Natural killer cell (primary cell): ENCODE results near the gene ALPI. TPM values are rescaled to one million over a fixed set of nuclear protein-coding genes. Genes with fewer than 3 reads are reported as not detected.

ENCODE experiments used
- ATAC-seq, 3 donors: fragments of 150-1000 bp in 2 of 3; fragments of 200-7000 bp in 1 of 3; cut with Tn5 transposase; 1 replicate in 1 of 3; 2 replicates in 2 of 3; pipeline ENCODE4 v1.10.0; 2021; ENCODE audit warnings: mild to moderate bottlenecking in 2 of 3, moderate library complexity in 2 of 3
- DNase-seq, 2 donors: peaks; one replicate each; pipeline versions ENCODE4 v3.0.0 to v3.0.0-alpha.2; 2013 to 2021; ENCODE audit warnings: mixed read lengths in 1 of 2
- H3K27ac ChIP-seq: one replicate; pipeline ENCODE4 v1.5.1; 2013; ENCODE audit warnings: mild to moderate bottlenecking, low read length
- H3K27me3 ChIP-seq: one replicate; pipeline ENCODE4 v1.6.1; 2013; ENCODE audit warnings: low read length; ENCODE audit not compliant: control insufficient read depth, insufficient read depth
- H3K36me3 ChIP-seq: one replicate; pipeline ENCODE4 v1.6.1; 2013; ENCODE audit warnings: low read length; ENCODE audit not compliant: control insufficient read depth, insufficient read depth
- H3K4me1 ChIP-seq: one replicate; pipeline ENCODE4 v1.6.1; 2013; ENCODE audit warnings: low read length; ENCODE audit not compliant: control insufficient read depth, insufficient read depth
- H3K4me3 ChIP-seq: one replicate; pipeline ENCODE4 v1.5.1; 2013; ENCODE audit warnings: low read length
- H3K9me3 ChIP-seq: one replicate; pipeline ENCODE4 v1.6.1; 2013; ENCODE audit warnings: low read length; ENCODE audit not compliant: control insufficient read depth, insufficient read depth
- H3K27ac Mint-ChIP-seq, 2 donors: one replicate each; pipeline ENCODE4 v1.8.0; 2022; ENCODE audit warnings: mild to moderate bottlenecking in 2 of 2, mixed read lengths in 2 of 2, moderate library complexity in 1 of 2
- H3K27me3 Mint-ChIP-seq, 2 donors: one replicate each; pipeline ENCODE4 v1.8.0; 2022; ENCODE audit warnings: low read depth in 2 of 2, mixed read lengths in 2 of 2
- H3K36me3 Mint-ChIP-seq: one replicate; pipeline ENCODE4 v1.8.0; 2022; ENCODE audit warnings: mixed read lengths
- H3K4me1 Mint-ChIP-seq, 2 donors: one replicate each; pipeline ENCODE4 v1.8.0; 2022; ENCODE audit warnings: mixed read lengths in 2 of 2
- H3K4me3 Mint-ChIP-seq: one replicate; pipeline ENCODE4 v1.8.0; 2022; ENCODE audit warnings: mild to moderate bottlenecking, moderate library complexity, mixed read lengths
- H3K9me3 Mint-ChIP-seq, 2 donors: one replicate each; pipeline ENCODE4 v1.8.0; 2022; ENCODE audit warnings: mixed read lengths in 2 of 2
- WGBS: methylation state at CpG from one replicate; pipeline ENCODE4 v1.1.7; 2013; ENCODE audit warnings: missing lambda C conversion rate; ENCODE audit not compliant: insufficient coverage; 5-methylcytosine and 5-hydroxymethylcytosine counted together
- intact Hi-C: fragments of 100-400 bp; cut with micrococcal nuclease; formaldehyde crosslinking; loops from one replicate; pipeline ENCODE4 v1.14.2; 2022
- total RNA-seq, 4 donors: library from RNA; stranded (reverse); fragments of 120-200 nt in 1 of 4; gene quantifications; one replicate each; pipeline versions ENCODE4 v1.2.3 to v1.2.4, GENCODE V29; 2013 to 2022
- TF ChIP-seq, protein P1 (sequence below): fragments of 200-600 bp; IDR thresholded peaks from one replicate; pipeline ENCODE4 v1.8.0; 2022; ENCODE audit warnings: antibody characterized with exemption

ALPI gene
- total RNA-seq, 3 donors from 2014 or later (not counting 1 experiment from before 2014, with no cell fraction given) = not detected

DNA sequence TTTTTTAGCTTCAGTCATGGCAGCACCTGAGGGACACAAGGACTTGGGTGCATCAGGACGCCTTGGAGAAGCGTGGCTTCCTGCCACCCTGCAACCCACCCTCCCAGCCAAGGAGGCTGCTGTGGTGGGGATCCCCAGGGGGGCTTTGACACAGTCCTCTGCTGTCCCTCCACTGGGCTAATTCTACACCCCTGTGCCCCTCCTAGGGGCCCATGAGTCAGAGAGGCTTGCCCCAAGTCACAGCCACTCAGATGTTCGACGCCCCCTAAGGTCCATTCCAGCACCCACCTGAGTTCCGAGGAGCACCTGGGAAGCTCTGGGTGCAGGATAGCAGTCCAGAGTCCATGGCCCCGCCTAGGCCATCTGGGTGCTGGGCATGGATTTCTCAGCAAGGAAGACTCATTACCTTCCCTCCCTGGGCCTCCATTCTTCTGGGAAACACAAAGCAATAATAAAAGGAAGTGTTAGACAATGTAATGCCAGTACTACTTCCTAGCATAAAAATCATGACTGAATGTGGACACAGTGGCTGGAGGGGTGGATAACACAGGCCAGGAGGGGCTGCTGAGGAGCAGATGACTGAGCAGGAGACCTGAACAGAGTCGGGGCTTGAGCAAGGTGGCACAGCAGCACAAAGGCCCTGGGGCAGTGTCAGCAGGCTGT lies 45.6 kb upstream of the ALPI start:
- DNase-seq (no peak), ATAC-seq (no peak)
- intact Hi-C loops = no loop called here
- Mint-ChIP-seq H3K36me3 (no peaks in the 10 kb centered on the region), H3K27ac (no peak overlapping the region), H3K4me1 (peaks cover 0 to 5% of the 10 kb centered on the region in 2 donors), H3K9me3 (no peaks in the 10 kb centered on the region), H3K4me3 (no peak overlapping the region), H3K27me3 (peaks cover 16 to 22% of the 10 kb centered on the region in 2 donors)
- no peaks in the 10 kb centered on the region for H3K9me3 ChIP-seq
- peaks cover 6% of the 10 kb centered on the region for H3K27me3 ChIP-seq
- H3K36me3 ChIP-seq = no peaks in the 10 kb centered on the region
- 87% methylated on average over 7 of the region's 7 CpGs for WGBS
- TF ChIP-seq, protein P1, sequence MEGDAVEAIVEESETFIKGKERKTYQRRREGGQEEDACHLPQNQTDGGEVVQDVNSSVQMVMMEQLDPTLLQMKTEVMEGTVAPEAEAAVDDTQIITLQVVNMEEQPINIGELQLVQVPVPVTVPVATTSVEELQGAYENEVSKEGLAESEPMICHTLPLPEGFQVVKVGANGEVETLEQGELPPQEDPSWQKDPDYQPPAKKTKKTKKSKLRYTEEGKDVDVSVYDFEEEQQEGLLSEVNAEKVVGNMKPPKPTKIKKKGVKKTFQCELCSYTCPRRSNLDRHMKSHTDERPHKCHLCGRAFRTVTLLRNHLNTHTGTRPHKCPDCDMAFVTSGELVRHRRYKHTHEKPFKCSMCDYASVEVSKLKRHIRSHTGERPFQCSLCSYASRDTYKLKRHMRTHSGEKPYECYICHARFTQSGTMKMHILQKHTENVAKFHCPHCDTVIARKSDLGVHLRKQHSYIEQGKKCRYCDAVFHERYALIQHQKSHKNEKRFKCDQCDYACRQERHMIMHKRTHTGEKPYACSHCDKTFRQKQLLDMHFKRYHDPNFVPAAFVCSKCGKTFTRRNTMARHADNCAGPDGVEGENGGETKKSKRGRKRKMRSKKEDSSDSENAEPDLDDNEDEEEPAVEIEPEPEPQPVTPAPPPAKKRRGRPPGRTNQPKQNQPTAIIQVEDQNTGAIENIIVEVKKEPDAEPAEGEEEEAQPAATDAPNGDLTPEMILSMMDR = no peak
- no peak overlapping the region for H3K27ac ChIP-seq
- H3K4me1 ChIP-seq = no peaks in the 10 kb centered on the region
- H3K4me3 ChIP-seq = no peak overlapping the region

DNA sequence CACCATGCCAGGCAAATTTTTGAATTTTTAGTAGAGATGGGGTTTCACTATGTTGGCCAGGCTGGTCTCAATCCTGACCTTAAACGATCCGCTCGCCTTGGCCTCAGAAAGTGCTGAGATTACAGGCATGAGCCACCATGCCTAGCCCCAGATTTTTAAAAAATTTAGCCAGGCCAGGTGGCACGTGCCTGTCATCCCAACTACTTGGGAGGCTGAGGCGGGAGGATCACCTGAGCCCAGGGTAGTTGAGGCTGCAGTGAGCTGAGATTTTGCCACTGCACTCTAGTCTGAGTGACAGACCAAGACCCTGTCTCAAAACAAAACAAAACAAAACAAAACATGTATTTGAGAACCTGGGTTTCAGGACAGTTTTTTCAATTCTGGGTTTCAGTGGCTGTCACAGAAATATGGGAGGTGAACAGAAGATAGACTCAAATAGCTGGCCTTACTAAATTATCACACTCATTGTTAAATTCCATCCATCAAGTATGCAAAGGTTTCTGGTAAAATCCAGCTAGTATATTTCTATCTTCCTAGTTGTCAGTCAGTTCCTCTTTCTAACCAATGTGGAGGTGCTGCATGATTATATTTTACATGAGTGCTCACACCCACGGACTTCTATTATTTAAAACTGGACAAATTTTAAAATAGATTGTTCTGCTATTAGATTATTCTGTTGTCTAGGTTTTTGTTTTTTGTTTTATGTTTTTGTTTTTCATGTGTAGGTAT lies 43.9 kb upstream of the ALPI start:
- no peaks in the 10 kb centered on the region for H3K4me1 ChIP-seq
- ATAC-seq = no peak

DNA sequence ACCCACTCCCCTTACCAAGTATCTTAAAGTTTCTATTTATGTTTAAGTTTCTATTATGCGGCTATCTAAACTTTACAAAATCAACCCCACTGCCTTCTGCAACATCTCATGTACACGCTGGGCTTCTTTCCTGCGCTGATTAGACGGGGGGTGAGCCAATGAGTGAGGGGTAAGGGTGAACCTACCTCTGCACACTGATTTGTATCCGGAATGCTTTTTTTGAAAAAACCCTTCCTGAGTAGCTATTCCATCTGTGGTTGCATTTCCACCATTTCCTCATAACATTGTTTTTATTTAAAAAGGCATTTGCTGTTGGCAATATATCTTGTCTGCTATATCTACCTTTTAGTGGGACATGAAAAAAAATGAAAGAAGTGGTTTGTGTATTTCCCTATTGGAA lies 43.0 kb upstream of the ALPI start:
- no peak for ATAC-seq
- H3K4me3 Mint-ChIP-seq = no peak overlapping the region
- H3K27ac ChIP-seq = no peak overlapping the region
- no peaks in the 10 kb centered on the region for H3K9me3 ChIP-seq
- TF ChIP-seq, protein P1 = no peak
- peaks cover 23 to 24% of the 10 kb centered on the region in 2 donors for H3K27me3 Mint-ChIP-seq
- no peaks in the 10 kb centered on the region for H3K36me3 Mint-ChIP-seq
- WGBS = 8% methylated on average over 3 of the region's 5 CpGs
- no peaks in the 10 kb centered on the region for H3K36me3 ChIP-seq
- no peak overlapping the region for H3K4me3 ChIP-seq
- no peak overlapping the region for H3K27ac Mint-ChIP-seq
- no peaks in the 10 kb centered on the region for H3K9me3 Mint-ChIP-seq
- DNase-seq = no peak
- intact Hi-C loops = no loop called here
- H3K4me1 ChIP-seq = no peaks in the 10 kb centered on the region
- H3K4me1 Mint-ChIP-seq = peaks cover 0 to 5% of the 10 kb centered on the region in 2 donors
- H3K27me3 ChIP-seq = peaks cover 6% of the 10 kb centered on the region

More for the DNA sequence above, 43.9 kb upstream of the ALPI start:
- no peaks in the 10 kb centered on the region for H3K9me3 Mint-ChIP-seq
- Histone ChIP-seq H3K27me3 (peaks cover 6% of the 10 kb centered on the region), H3K9me3 (no peaks in the 10 kb centered on the region), H3K4me3 (no peak overlapping the region), H3K27ac (no peak overlapping the region), H3K36me3 (no peaks in the 10 kb centered on the region)
- no peak overlapping the region for H3K4me3 Mint-ChIP-seq
- DNase-seq = no peak
- intact Hi-C loops = no loop called here
- TF ChIP-seq, protein P1 = no peak
- peaks cover 0 to 5% of the 10 kb centered on the region in 2 donors for H3K4me1 Mint-ChIP-seq
- no peaks in the 10 kb centered on the region for H3K36me3 Mint-ChIP-seq
- 93% methylated on average over 5 of the region's 6 CpGs for WGBS
- peaks cover 22 to 24% of the 10 kb centered on the region in 2 donors for H3K27me3 Mint-ChIP-seq
- no peak overlapping the region for H3K27ac Mint-ChIP-seq
